GM12878 (cell line): ENCODE data around the gene PLEKHM3. TPM values are rescaled to one million over a fixed set of nuclear protein-coding genes. Genes with fewer than 3 reads are reported as not detected.

Source experiments
- ATAC-seq: fragments of 200-7000 bp; cut with Tn5 transposase; 3 replicates; pipeline ENCODE4 v1.9.1; 2020; ENCODE audit warnings: mild to moderate bottlenecking, moderate library complexity
- BruUV-seq: library from RNA; stranded (reverse); fragments of 400-500 nt; replicated peaks from 2 replicates; lab custom pipeline; 2021; lab: Mats Ljungman, UMichigan
- CTCF ChIA-PET: fragments of 300-600 bp; sonication (Branson Sonifier 250); formaldehyde crosslinking; extraction: SDS; loops from one replicate; lab custom pipeline; 2021; ENCODE audit warnings: inconsistent platforms; lab: Yijun Ruan, JAX
- POLR2A ChIA-PET: fragments of 350-600 bp; formaldehyde crosslinking; extraction: SDS; loops from one replicate; lab custom pipeline; 2021; ENCODE audit warnings: inconsistent platforms; lab: Charles Lee
- RAD21 ChIA-PET: fragments of 300-600 bp; sonication (Branson Sonifier 250); formaldehyde crosslinking; loops from one replicate; lab custom pipeline; 2023; ENCODE audit warnings: antibody characterized with exemption; ENCODE audit not compliant: unreplicated experiment; lab: Charles Lee
- SMC1A ChIA-PET: fragments of 300-600 bp; sonication (Branson Sonifier 250); formaldehyde crosslinking; loops from one replicate; lab custom pipeline; 2023; ENCODE audit not compliant: unreplicated experiment, uncharacterized antibody; lab: Charles Lee
- DNase-seq: peaks from one replicate; pipeline ENCODE4 v3.0.0-alpha.2; 2011; ENCODE audit warnings: low read depth, low spot score
- FAIRE-seq: peaks from 3 replicates; lab custom pipeline; 2011; peaks lifted over from hg19 to GRCh38; lab: Jason Lieb, UNC
- H2AFZ ChIP-seq: 2 replicates; pipeline ENCODE4 v1.6.0; 2011; ENCODE audit warnings: low read depth, low read length, control low read depth; ENCODE audit not compliant: control insufficient read depth
- H3K27ac ChIP-seq: 2 replicates; pipeline ENCODE4 v1.5.1; 2011; ENCODE audit warnings: control low read depth; ENCODE audit not compliant: control insufficient read depth, insufficient read depth
- H3K27me3 ChIP-seq, 2 experiments: replicated peaks in 1 of 2; 2 replicates each; pipeline versions ENCODE4 v1.6.0 to v1.6.1; 2011; ENCODE audit warnings: low read length in 1 of 2; ENCODE audit not compliant: control insufficient read depth in 2 of 2, insufficient read depth in 2 of 2
- H3K36me3 ChIP-seq, 2 experiments: 2 replicates each; pipeline ENCODE4 v1.5.1; 2011; ENCODE audit warnings: low read length in 1 of 2; ENCODE audit not compliant: control insufficient read depth in 2 of 2, insufficient read depth in 2 of 2
- H3K4me1 ChIP-seq: 2 replicates; pipeline ENCODE4 v1.6.1; 2011; ENCODE audit warnings: mild to moderate bottlenecking, low read length, moderate library complexity, mixed read lengths; ENCODE audit not compliant: control insufficient read depth, insufficient read depth
- H3K4me2 ChIP-seq: 2 replicates; pipeline ENCODE4 v1.6.0; 2011; ENCODE audit warnings: control low read depth; ENCODE audit not compliant: control insufficient read depth, insufficient read depth
- H3K4me3 ChIP-seq: fragments of 200-600 bp; sonication (generic); 2 replicates; pipeline ENCODE4 v1.5.1; 2016
- H3K79me2 ChIP-seq: 2 replicates; pipeline ENCODE4 v1.6.0; 2011; ENCODE audit warnings: low read length; ENCODE audit not compliant: control insufficient read depth, insufficient read depth
- H3K9ac ChIP-seq: 2 replicates; pipeline ENCODE4 v1.8.0; 2011; ENCODE audit warnings: low read length, control low read depth, mixed read lengths; ENCODE audit not compliant: control insufficient read depth, insufficient read depth
- H3K9me3 ChIP-seq: replicated peaks from 3 replicates; pipeline ENCODE4 v1.5.1; 2011; ENCODE audit warnings: mild to moderate bottlenecking, low read length; ENCODE audit not compliant: control insufficient read depth, insufficient read depth
- H4K20me1 ChIP-seq: 2 replicates; pipeline ENCODE4 v1.6.0; 2011; ENCODE audit not compliant: control insufficient read depth, insufficient read depth
- BCL11A ChIP-seq: IDR thresholded peaks from 2 replicates; pipeline ENCODE4 v1.6.1; 2011; ENCODE audit warnings: low read depth, low read length
- BCLAF1 ChIP-seq: fragments of 450-650 bp; IDR thresholded peaks from 2 replicates; pipeline ENCODE4 v1.6.1; 2017; ENCODE audit warnings: antibody characterized with exemption, mild to moderate bottlenecking, moderate library complexity
- HDAC6 ChIP-seq: fragments of 200-600 bp; sonication (generic); IDR thresholded peaks from one replicate; pipeline ENCODE4 v1.8.0; 2017; ENCODE audit warnings: antibody characterized with exemption; ENCODE audit not compliant: unreplicated experiment
- HSF1 ChIP-seq: fragments of 150-350 bp; IDR thresholded peaks from 2 replicates; pipeline ENCODE4 v1.6.1; 2014; ENCODE audit warnings: mild to moderate bottlenecking, low read depth, low read length
- IRF4 ChIP-seq: IDR thresholded peaks from 2 replicates; pipeline ENCODE4 v1.6.1; 2011; ENCODE audit warnings: low read depth, low read length
- MEF2A ChIP-seq: IDR thresholded peaks from 2 replicates; pipeline ENCODE4 v1.6.1; 2011; ENCODE audit warnings: low read depth, mild to moderate bottlenecking, low read length, moderate library complexity; ENCODE audit not compliant: insufficient read depth
- MEF2B ChIP-seq: fragments of 450-650 bp; IDR thresholded peaks from 2 replicates; pipeline ENCODE4 v1.6.1; 2018; ENCODE audit warnings: mild to moderate bottlenecking, moderate library complexity; ENCODE audit not compliant: partially characterized antibody, poor library complexity, severe bottlenecking
- RB1 ChIP-seq: fragments of 450-650 bp; formaldehyde crosslinking; IDR thresholded peaks from 2 replicates; pipeline ENCODE4 v1.6.1; 2017; ENCODE audit warnings: mild to moderate bottlenecking, borderline replicate concordance
- TBL1XR1 ChIP-seq: IDR thresholded peaks from 2 replicates; pipeline ENCODE4 v1.6.1; 2012; ENCODE audit warnings: low read depth, low read length, improper control_type of control experiment
- ZBTB11 ChIP-seq: fragments of 450-650 bp; formaldehyde crosslinking; IDR thresholded peaks from 2 replicates; pipeline ENCODE4 v1.5.0; 2022; ENCODE audit warnings: mild to moderate bottlenecking, missing genetic modification characterization
- ZNF207 ChIP-seq: fragments of 450-650 bp; IDR thresholded peaks from 2 replicates; pipeline ENCODE4 v1.6.1; 2014; ENCODE audit warnings: antibody characterized with exemption, mild to moderate bottlenecking, borderline replicate concordance
- ZNF592 ChIP-seq: fragments of 450-650 bp; IDR thresholded peaks from 2 replicates; pipeline ENCODE4 v1.6.1; 2017; ENCODE audit warnings: mild to moderate bottlenecking, moderate library complexity
- WGBS: methylation state at CpG from one replicate; pipeline ENCODE4 v1.1.6; 2016; ENCODE audit warnings: low lambda C conversion rate; ENCODE audit not compliant: insufficient replicate concordance, insufficient coverage; ENCODE audit errors: missing lambda C conversion rate; 5-methylcytosine and 5-hydroxymethylcytosine counted together
- in situ Hi-C: fragments of 300-500 bp; cut with MboI; formaldehyde crosslinking; loops from 9 replicates; pipeline ENCODE4 v1.14.3; 2018; ENCODE audit warnings: mixed read lengths
- intact Hi-C: fragments of 100-400 bp; cut with micrococcal nuclease; formaldehyde crosslinking; loops from one replicate; pipeline ENCODE4 v1.14.2; 2022; ENCODE audit not compliant: unreplicated experiment
- polyA plus RNA-seq, 11 experiments: library from polyadenylated mRNA; depleted of rRNA in 4 of 11; unstranded in 6 of 11; stranded (reverse) in 5 of 11; fragments of >200 nt; fragmentation: Nextera tagmentation in 4 of 11; fragmentation: Illumina TruSeq in 1 of 11; extraction: Ambion mirVana in 4 of 11; extraction: Trizol in 1 of 11; gene quantifications; 1 replicate in 1 of 11; 2 replicates in 10 of 11; pipeline versions ENCODE4 v1.2.1 to v1.2.3, GENCODE V29; 2011 to 2016; ENCODE audit warnings: inconsistent platforms in 2 of 11, missing spikeins in 2 of 11, low read depth in 1 of 11
- total RNA-seq, 4 experiments: library from RNA; depleted of rRNA in 3 of 4; stranded (reverse); fragments of >200 nt in 3 of 4; fragmentation: Illumina TruSeq in 1 of 4; extraction: Trizol in 1 of 4; gene quantifications; 2 replicates each; pipeline versions ENCODE4 v1.2.1 to v1.2.3, GENCODE V29; 2013 to 2021

The PLEKHM3 gene
- total and polyA plus RNA-seq, 10 of the 15 experiments (the other 5 are each of a cell fraction or from before 2014, with no cell fraction given) = 1.4 to 5.6 (median 3.0) TPM

- Histone ChIP-seq H4K20me1 (no peaks in the 10 kb centered on the region), H3K4me3 (no peak overlapping the region), H3K4me2 (no peak overlapping the region), H3K27me3 (no peaks in the 10 kb centered on the region; a peak in 2 of 4 replicates), H3K36me3 (no peaks in the 10 kb centered on the region), H3K4me1 (no peaks in the 10 kb centered on the region), H3K79me2 (no peaks in the 10 kb centered on the region), H3K9ac (no peak overlapping the region), H2AFZ (no peak overlapping the region), H3K9me3 (no peaks in the 10 kb centered on the region), H3K27ac (no peak overlapping the region)
- in situ Hi-C loops = no loop called here
- intact Hi-C loops = no loop called here
- 41% methylated on average over 9 of the region's 11 CpGs for WGBS
- DNase-seq = no peak
- no TSS peak for BruUV-seq
- SMC1A ChIA-PET = interaction anchor here (0.6 kb wide), 1 partner anchor 89 kb away, joined by 3 read pairs; no protein-coding TSS in a partner anchor
- POLR2A ChIA-PET = no interaction called here
- CTCF ChIA-PET = no interaction called here
- RAD21 ChIA-PET = no interaction called here
- no peak for FAIRE-seq
- ATAC-seq = no peak
- TF ChIP-seq RB1 = no peak
- no peak for TF ChIP-seq HSF1
- no peak for TF ChIP-seq BCL11A
- no peak for TF ChIP-seq IRF4
- TF ChIP-seq TBL1XR1 = no peak
- no peak for TF ChIP-seq ZNF207
- TF ChIP-seq HDAC6 = no peak
- TF ChIP-seq BCLAF1 = no peak
- no peak for TF ChIP-seq ZNF592
- TF ChIP-seq MEF2B = no peak
- no peak for TF ChIP-seq MEF2A
- TF ChIP-seq ZBTB11 = no peak
These were observed 245.8 kb downstream of the PLEKHM3 start for GRCh38 chr2:207779523-207779922.
